GM18909 (cell line): ENCODE results near the gene PTGFRN.

Experiments used
- ATAC-seq: cut with Tn5 transposase; IDR thresholded peaks from one replicate; pipeline ENCODE4 v1.9.1; 2021; ENCODE audit warnings: mild to moderate bottlenecking; ENCODE audit not compliant: unreplicated experiment, poor library complexity

Gene PTGFRN

GRCh38 chr1:116991171-116991845 is 81.6 kb downstream of the PTGFRN start:
- ATAC-seq, result no peak

- ATAC-seq, result no peak
Measured at GRCh38 chr1:116991918-116992317, 82.2 kb downstream of the PTGFRN start.

- ATAC-seq, result no peak
Measured at GRCh38 chr1:116993286-116993685, 83.6 kb downstream of the PTGFRN start.

- ATAC-seq, result no peak
Measured at GRCh38 chr1:116994411-116994810, 84.7 kb downstream of the PTGFRN start.

- ATAC-seq, result no peak
Measured at GRCh38 chr1:116997066-116997465, 87.3 kb downstream of the PTGFRN start.

- ATAC-seq, result no peak
Measured at GRCh38 chr1:116997636-116998035, 87.9 kb downstream of the PTGFRN start.

GRCh38 chr1:116999596-116999995 is 89.9 kb downstream of the PTGFRN start:
- ATAC-seq, result no peak

- no peak for ATAC-seq
Measured at GRCh38 chr1:117000142-117000541, 90.4 kb downstream of the PTGFRN start.

GRCh38 chr1:117001254-117001927 is 91.7 kb downstream of the PTGFRN start, which contains the start of gene CD101:
TSS of gene CD101 (plus strand) at chr1:117001760. CDS start at chr1:117001818, 58 bp downstream.
- ATAC-seq, result peak; percentile 93

GRCh38 chr1:117003223-117003875 is 93.6 kb downstream of the PTGFRN start:
- no peak for ATAC-seq

- ATAC-seq, result no peak
Measured at GRCh38 chr1:117007719-117008013, 98.0 kb downstream of the PTGFRN start.

GRCh38 chr1:117008656-117009055 is 98.9 kb downstream of the PTGFRN start:
- ATAC-seq, result no peak

- ATAC-seq, result no peak
Measured at GRCh38 chr1:117009132-117009531, 99.4 kb downstream of the PTGFRN start.

- no peak for ATAC-seq
Measured at GRCh38 chr1:117010310-117010969, 100.7 kb downstream of the PTGFRN start.

- ATAC-seq, result no peak
Measured at GRCh38 chr1:117011334-117011733, 101.6 kb downstream of the PTGFRN start.

- no peak for ATAC-seq
Measured at GRCh38 chr1:117013309-117013858, 103.7 kb downstream of the PTGFRN start.

- no peak for ATAC-seq
Measured at GRCh38 chr1:117014209-117014608, 104.5 kb downstream of the PTGFRN start.

GRCh38 chr1:117015724-117016123 is 106.0 kb downstream of the PTGFRN start:
- no peak for ATAC-seq

GRCh38 chr1:117017062-117017461 is 107.3 kb downstream of the PTGFRN start:
- no peak for ATAC-seq

- ATAC-seq, result peak; percentile 44
Measured at GRCh38 chr1:117017648-117018047, 107.9 kb downstream of the PTGFRN start.
